CD4-positive, alpha-beta T cell treated with Interleukin-21 for 1 hour (primary cell): ENCODE data around the gene RIPK4.

Experiments used
- DNase-seq: peaks from one replicate; pipeline ENCODE4 v3.0.0-alpha.2; 2020

Gene RIPK4

GRCh38 chr21:41766883-41767605 is at the start of gene RIPK4:
RIPK4 (minus strand) TSS chr21:41767052; CDS start chr21:41767041, 11 bp downstream.
- peak; percentile 69 for DNase-seq

GRCh38 chr21:41815652-41816582 is 49.1 kb upstream of the RIPK4 start:
- no peak for DNase-seq

GRCh38 chr21:41813226-41813625 is 46.4 kb upstream of the RIPK4 start:
- no peak for DNase-seq

GRCh38 chr21:41812679-41813078 is 45.8 kb upstream of the RIPK4 start:
- no peak for DNase-seq

GRCh38 chr21:41810597-41810932 is 43.7 kb upstream of the RIPK4 start:
- DNase-seq: no peak

- no peak for DNase-seq
Observed at GRCh38 chr21:41809891-41810596, 43.2 kb upstream of the RIPK4 start.

- DNase-seq: no peak
Observed at GRCh38 chr21:41808846-41809245, 42.0 kb upstream of the RIPK4 start.

GRCh38 chr21:41808094-41808493 is 41.2 kb upstream of the RIPK4 start:
- DNase-seq: no peak

GRCh38 chr21:41806773-41807172 is 39.9 kb upstream of the RIPK4 start:
- DNase-seq: no peak

- no peak for DNase-seq
Observed at GRCh38 chr21:41805643-41806042, 38.8 kb upstream of the RIPK4 start.

GRCh38 chr21:41805038-41805437 is 38.2 kb upstream of the RIPK4 start:
- no peak for DNase-seq

- DNase-seq: no peak
Observed at GRCh38 chr21:41804381-41804780, 37.5 kb upstream of the RIPK4 start.

GRCh38 chr21:41803316-41803715 is 36.5 kb upstream of the RIPK4 start:
- no peak for DNase-seq

- no peak for DNase-seq
Observed at GRCh38 chr21:41802684-41803083, 35.8 kb upstream of the RIPK4 start.

- DNase-seq: no peak
Observed at GRCh38 chr21:41802198-41802584, 35.3 kb upstream of the RIPK4 start.

- no peak for DNase-seq
Observed at GRCh38 chr21:41801321-41802197, 34.7 kb upstream of the RIPK4 start.

GRCh38 chr21:41800425-41801320 is 33.8 kb upstream of the RIPK4 start:
- DNase-seq: no peak

- no peak for DNase-seq
Observed at GRCh38 chr21:41799763-41800162, 32.9 kb upstream of the RIPK4 start.

- no peak for DNase-seq
Observed at GRCh38 chr21:41798326-41798725, 31.5 kb upstream of the RIPK4 start.

GRCh38 chr21:41796476-41797080 is 29.7 kb upstream of the RIPK4 start:
- DNase-seq: no peak

GRCh38 chr21:41795726-41796125 is 28.9 kb upstream of the RIPK4 start:
- no peak for DNase-seq
